Uterus (tissue), 4 donors: Measurements from ENCODE around the gene KIF11. TPM values are rescaled to one million over a fixed set of nuclear protein-coding genes. Genes with fewer than 3 reads are reported as not detected.

Experiments
- DNase-seq, 2 donors: peaks; one replicate each; pipeline ENCODE4 v3.0.0-alpha.2; 2019 to 2020
- H3K27ac ChIP-seq, 2 donors: fragments of 200-600 bp; sonication (generic); 1 replicate in 1 of 2; 2 replicates in 1 of 2; pipeline ENCODE4 v1.5.1; 2016 to 2018
- H3K27me3 ChIP-seq, 2 donors: fragments of 200-600 bp; sonication (generic); one replicate each; pipeline ENCODE4 v1.5.1; 2018 to 2019; ENCODE audit warnings: control low read depth in 1 of 2
- H3K36me3 ChIP-seq, 2 donors: fragments of 200-600 bp; sonication (generic); one replicate each; pipeline ENCODE4 v1.5.1; 2019; ENCODE audit warnings: control low read depth in 1 of 2
- H3K4me1 ChIP-seq, 2 donors: fragments of 200-600 bp; sonication (generic); one replicate each; pipeline ENCODE4 v1.5.1; 2018 to 2019; ENCODE audit warnings: control low read depth in 1 of 2
- H3K4me3 ChIP-seq, 2 donors: fragments of 200-600 bp; sonication (generic); 1 replicate in 1 of 2; 2 replicates in 1 of 2; pipeline ENCODE4 v1.5.1; 2018 to 2019; ENCODE audit warnings: mild to moderate bottlenecking in 1 of 2
- H3K9me3 ChIP-seq, 2 donors: fragments of 200-600 bp; sonication (generic); one replicate each; pipeline ENCODE4 v1.5.1; 2019; ENCODE audit warnings: control low read depth in 1 of 2
- CTCF ChIP-seq, 4 experiments: fragments of 200-600 bp in 2 of 4; fragments of 450-650 bp in 2 of 4; sonication (generic) in 2 of 4; IDR thresholded peaks; one replicate each; pipeline ENCODE4 v1.5.1; 2016 to 2019; ENCODE audit warnings: antibody characterized with exemption in 4 of 4, mild to moderate bottlenecking in 2 of 4, moderate library complexity in 1 of 4
- POLR2A ChIP-seq, 2 donors: fragments of 450-650 bp; IDR thresholded peaks; one replicate each; pipeline ENCODE4 v1.6.1; 2016; ENCODE audit warnings: antibody characterized with exemption in 2 of 2, mild to moderate bottlenecking in 1 of 2, moderate library complexity in 1 of 2
- intact Hi-C: fragments of 100-400 bp; cut with DNase I; formaldehyde crosslinking; loops from one replicate; pipeline ENCODE4 v1.15.1; 2023; ENCODE audit warnings: low total_unique reads
- total RNA-seq, 4 donors: library from RNA; depleted of rRNA in 3 of 4; stranded (reverse); fragments of >200 nt in 3 of 4; gene quantifications; one replicate each; pipeline versions ENCODE4 v1.1.0 to v1.2.4, GENCODE V29; 2014 to 2023
- donor health status: DM: yes; HTN: yes; CAD: no.

Gene KIF11
- total RNA-seq, 4 donors from 2014 or later, result 1.0 to 31.0 TPM; not detected in 2

- Histone ChIP-seq H3K36me3 (no peaks in the 10 kb centered on the region), H3K27ac (peak overlapping the region; percentile 87 to 96), H3K9me3 (no peaks in the 10 kb centered on the region), H3K4me3 (peak overlapping the region; percentile 51 to 75), H3K27me3 (no peaks in the 10 kb centered on the region), H3K4me1 (no peaks in the 10 kb centered on the region)
- peak; percentile 88 to 89 for DNase-seq
- TF ChIP-seq CTCF (IDR thresholded peaks at IDR 0.05) (peak in 2 of 4 experiments; percentile 17 to 32), POLR2A (IDR thresholded peaks at IDR 0.05) (peak; percentile 77 to 84)
- intact Hi-C loops, result no loop called here
Measured at GRCh38 chr10:92591550-92592022, 1.3 kb upstream of the KIF11 start.

DNA sequence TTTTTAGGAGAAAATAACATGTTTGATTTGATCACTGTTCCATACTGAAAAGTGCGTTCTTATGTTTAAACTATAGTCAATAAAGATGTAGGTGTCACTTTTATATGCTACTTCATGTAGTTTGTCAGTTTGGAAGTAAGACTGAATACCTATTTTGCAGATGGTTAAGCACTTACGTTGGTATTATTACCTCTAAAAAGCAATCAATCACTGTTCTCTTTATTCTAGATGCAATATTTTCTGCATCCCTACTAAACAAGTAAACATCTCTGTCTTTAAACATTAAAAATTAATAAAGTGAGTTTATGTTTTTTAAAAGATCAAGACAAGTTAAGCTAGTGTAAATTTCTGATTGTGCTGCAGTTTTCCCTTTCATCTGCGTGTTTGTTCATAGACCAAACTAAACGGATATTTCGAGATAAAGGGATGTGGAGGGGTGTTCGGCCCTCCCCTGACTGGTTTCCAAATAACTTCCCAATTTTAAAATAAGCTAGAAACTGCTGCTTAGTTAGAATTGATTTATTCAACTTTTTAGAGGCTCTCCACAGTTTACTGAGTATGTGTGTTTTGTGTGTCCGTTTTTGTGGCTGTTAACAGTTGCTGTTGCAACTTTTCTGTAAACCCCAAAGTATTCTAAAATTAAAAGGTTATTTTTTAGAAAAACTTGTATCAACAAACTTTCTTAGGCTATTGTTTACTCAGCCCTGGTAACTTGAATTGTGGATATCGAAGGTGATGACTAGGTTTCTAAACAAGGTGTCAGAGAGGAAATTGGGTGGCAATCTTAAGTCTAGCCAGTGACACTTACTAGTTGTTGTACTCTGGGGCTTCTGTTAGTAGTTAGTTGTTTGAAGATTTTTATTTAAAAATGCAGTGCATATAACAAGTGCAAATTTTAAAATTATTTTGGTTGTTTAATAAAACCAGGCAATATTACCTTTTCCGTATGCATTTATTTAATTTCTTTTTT lies 974 bp downstream of the KIF11 start:
- intact Hi-C loops, result no loop called here
- TF ChIP-seq POLR2A (IDR thresholded peaks at IDR 0.05) (no peak), CTCF (IDR thresholded peaks at IDR 0.05) (no peak)
- no peaks in the 10 kb centered on the region for H3K9me3 ChIP-seq
- no peaks in the 10 kb centered on the region for H3K4me1 ChIP-seq
- H3K27ac ChIP-seq, result no peak overlapping the region
- no peaks in the 10 kb centered on the region for H3K27me3 ChIP-seq
- peak overlapping the region; percentile 51 to 75 for H3K4me3 ChIP-seq
- DNase-seq, result no peak
- H3K36me3 ChIP-seq, result no peaks in the 10 kb centered on the region

DNA sequence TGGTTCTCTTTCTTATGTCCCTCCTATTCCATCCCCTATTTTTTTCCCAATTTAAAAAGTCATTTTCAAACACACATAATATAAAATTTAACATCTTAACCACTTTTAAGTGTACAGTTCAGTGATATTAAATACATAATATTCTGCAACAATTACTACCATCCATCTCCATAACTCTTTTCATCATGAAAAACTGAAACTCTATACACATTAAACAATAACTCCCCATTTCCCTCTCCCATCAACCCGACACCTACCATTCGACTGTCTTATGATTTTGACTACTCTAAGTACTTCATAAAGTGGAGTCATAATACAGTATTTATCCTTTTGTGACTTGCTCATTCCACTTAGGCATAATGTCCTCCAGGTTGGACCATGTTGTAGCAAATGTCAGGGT lies 2.6 kb downstream of the KIF11 start:
- H3K4me3 ChIP-seq, result no peak overlapping the region
- intact Hi-C loops, result no loop called here

DNA sequence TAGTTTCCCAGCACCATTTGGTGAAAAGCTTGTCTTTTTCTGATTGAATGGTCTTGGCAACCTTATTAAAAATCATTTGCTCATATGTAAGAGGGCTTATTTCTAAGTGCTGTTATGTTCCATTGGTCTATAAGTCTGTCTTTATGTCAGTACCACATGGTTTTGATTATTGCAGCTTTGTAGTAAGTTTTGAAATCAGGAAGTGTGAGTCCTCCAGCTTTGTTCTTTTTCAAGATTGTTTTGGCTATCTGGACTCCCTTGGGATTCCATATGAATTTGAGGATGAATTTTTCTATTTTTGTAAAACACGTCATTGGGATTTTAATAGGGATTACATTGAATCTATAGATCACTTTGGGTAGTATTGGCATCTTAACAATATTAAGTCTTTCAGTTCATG lies 5.4 kb downstream of the KIF11 start:
- H3K27ac ChIP-seq, result no peak overlapping the region
- TF ChIP-seq POLR2A (IDR thresholded peaks at IDR 0.05), result no peak
- TF ChIP-seq CTCF (IDR thresholded peaks at IDR 0.05), result no peak
- intact Hi-C loops, result no loop called here
- no peak overlapping the region for H3K4me3 ChIP-seq
- DNase-seq, result no peak
- no peaks in the 10 kb centered on the region for H3K27me3 ChIP-seq
- H3K4me1 ChIP-seq, result no peaks in the 10 kb centered on the region
- H3K9me3 ChIP-seq, result no peaks in the 10 kb centered on the region
- H3K36me3 ChIP-seq, result no peaks in the 10 kb centered on the region

More for the DNA sequence above, 2.6 kb downstream of the KIF11 start:
- H3K9me3 ChIP-seq, result no peaks in the 10 kb centered on the region
- no peak for DNase-seq
- H3K36me3 ChIP-seq, result no peaks in the 10 kb centered on the region
- H3K4me1 ChIP-seq, result no peaks in the 10 kb centered on the region
- TF ChIP-seq POLR2A (IDR thresholded peaks at IDR 0.05) (no peak), CTCF (IDR thresholded peaks at IDR 0.05) (no peak)
- H3K27ac ChIP-seq, result no peak overlapping the region
- H3K27me3 ChIP-seq, result no peaks in the 10 kb centered on the region

GRCh38 chr10:92604841-92605240 lies 11.9 kb downstream of the KIF11 start:
- H3K36me3 ChIP-seq, result no peaks in the 10 kb centered on the region
- H3K9me3 ChIP-seq, result no peaks in the 10 kb centered on the region
- H3K27me3 ChIP-seq, result no peaks in the 10 kb centered on the region
- no peaks in the 10 kb centered on the region for H3K4me1 ChIP-seq
- intact Hi-C loops, result no loop called here
- H3K27ac ChIP-seq, result no peak overlapping the region
- no peak overlapping the region for H3K4me3 ChIP-seq
- DNase-seq, result no peak
- TF ChIP-seq POLR2A (IDR thresholded peaks at IDR 0.05) (no peak), CTCF (IDR thresholded peaks at IDR 0.05) (no peak)
